GM19035 (cell line): Measurements from ENCODE around the gene KRT12.
A peak's percentile ranks its signal among the peaks of the same experiment; 100 is the strongest.

Source experiments
- ATAC-seq: cut with Tn5 transposase; IDR thresholded peaks from one replicate; pipeline ENCODE4 v1.9.1; 2021; ENCODE audit not compliant: unreplicated experiment

Gene KRT12

GRCh38 chr17:40846515-40847144 is 20.4 kb downstream of the KRT12 start:
- no peak for ATAC-seq

GRCh38 chr17:40844671-40845107 is 22.3 kb downstream of the KRT12 start:
- ATAC-seq, result no peak

- no peak for ATAC-seq
These were observed 23.8 kb downstream of the KRT12 start for GRCh38 chr17:40843242-40843641.

GRCh38 chr17:40841246-40841645 is 25.8 kb downstream of the KRT12 start:
- no peak for ATAC-seq

GRCh38 chr17:40839194-40839593 is 27.8 kb downstream of the KRT12 start:
- ATAC-seq, result no peak

DNA sequence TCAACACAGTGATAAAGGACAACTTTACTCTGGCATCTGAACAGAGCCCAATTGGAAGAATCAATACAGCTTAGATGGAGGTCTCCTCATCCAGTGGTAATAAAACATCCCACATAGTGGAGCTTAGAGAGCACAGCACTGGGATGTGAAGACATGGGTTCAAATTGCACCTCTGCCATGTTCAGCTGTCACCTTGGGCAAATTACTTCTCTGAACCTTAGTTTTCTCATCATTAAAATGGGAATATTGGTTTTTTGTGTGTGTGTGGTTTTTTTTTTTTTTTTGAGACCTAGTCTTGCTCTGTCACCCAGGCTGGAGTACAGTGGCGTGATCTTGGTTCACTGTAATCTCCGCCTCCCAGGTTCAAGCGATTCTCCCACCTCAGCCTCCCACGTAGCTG is 31.0 kb downstream of the KRT12 start:
- no peak for ATAC-seq

DNA sequence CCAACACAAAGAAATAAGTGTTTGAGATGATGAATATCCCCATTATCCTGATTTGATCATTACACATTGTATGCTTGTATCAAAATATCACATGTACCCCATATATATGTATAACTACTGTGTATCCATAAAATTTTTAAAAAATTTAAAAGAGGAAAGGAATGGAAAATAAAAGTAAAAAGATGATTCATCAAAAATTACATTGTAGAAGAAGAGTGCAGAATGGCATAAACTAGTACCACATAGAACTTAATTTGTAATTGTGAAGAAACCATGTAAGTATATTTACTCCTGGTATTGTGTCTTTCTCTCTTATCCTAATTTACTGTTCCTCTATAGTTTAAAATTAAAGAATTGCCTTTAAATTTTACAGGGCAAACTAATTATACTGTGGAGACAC is 33.1 kb downstream of the KRT12 start:
- no peak for ATAC-seq

GRCh38 chr17:40832840-40833239 is 34.2 kb downstream of the KRT12 start:
- ATAC-seq, result no peak

GRCh38 chr17:40830085-40830776 is 36.8 kb downstream of the KRT12 start:
- no peak for ATAC-seq

GRCh38 chr17:40828454-40829044 is 38.5 kb downstream of the KRT12 start:
- no peak for ATAC-seq

- no peak for ATAC-seq
These were observed 39.1 kb downstream of the KRT12 start for GRCh38 chr17:40827746-40828453.

DNA sequence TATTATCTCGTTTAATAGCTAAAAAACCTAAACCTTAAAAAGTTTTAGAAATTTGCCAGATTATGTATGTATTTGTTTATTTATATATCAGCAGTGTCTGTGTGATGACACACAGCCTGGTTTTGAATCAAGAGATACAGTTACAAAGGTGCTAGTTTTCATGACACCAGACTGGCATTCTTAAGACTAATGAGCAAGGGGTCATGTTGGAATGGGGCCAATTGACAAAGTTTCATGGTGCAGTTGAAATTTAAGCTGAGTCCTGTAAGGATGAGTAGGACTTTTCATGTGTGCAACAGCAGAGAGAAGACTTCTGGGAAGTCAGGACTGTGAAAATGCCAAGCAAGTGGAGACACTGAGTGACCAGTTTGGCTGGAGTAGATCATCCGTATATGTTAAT is 41.4 kb downstream of the KRT12 start:
- ATAC-seq, result no peak

- ATAC-seq, result no peak
These were observed 42.8 kb downstream of the KRT12 start for GRCh38 chr17:40824015-40824832.

- ATAC-seq, result no peak
These were observed 44.8 kb downstream of the KRT12 start, which contains the start of gene KRT10 for GRCh38 chr17:40822132-40822812. Gene KRT10, minus strand, starts transcription at chr17:40822614. Its CDS starts 29 bp downstream, at chr17:40822585.

GRCh38 chr17:40821536-40821935 is 45.5 kb downstream of the KRT12 start:
- no peak for ATAC-seq

GRCh38 chr17:40820228-40820838 is 46.7 kb downstream of the KRT12 start:
- ATAC-seq, result no peak

DNA sequence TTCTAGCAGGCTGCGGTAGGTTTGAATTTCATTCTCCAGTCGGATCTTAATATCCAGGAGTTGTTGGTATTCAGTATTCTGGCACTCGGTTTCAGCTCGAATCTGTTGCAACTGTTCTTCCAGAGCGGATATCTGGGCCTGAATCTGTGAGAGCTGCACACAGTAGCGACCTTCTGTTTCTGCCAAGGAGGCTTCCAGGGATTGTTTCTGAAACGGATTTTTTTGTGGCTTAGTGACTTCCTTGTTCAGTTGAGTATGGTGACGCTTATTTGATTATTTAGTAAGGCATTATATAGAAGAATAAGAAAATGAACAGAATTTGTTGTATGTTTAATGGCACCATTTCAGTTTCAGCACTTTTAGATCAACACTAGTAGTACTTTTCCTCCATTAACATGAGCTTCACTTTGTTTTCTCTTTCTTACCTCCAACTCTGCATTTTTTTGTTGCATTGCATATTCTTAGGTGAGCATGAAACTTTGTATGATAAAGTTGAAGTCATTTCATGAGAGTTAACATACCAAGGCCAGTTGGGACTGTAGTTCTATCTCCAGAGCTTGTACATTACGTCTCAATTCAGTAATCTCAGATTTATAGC is 47.4 kb downstream of the KRT12 start:
- no peak for ATAC-seq

DNA sequence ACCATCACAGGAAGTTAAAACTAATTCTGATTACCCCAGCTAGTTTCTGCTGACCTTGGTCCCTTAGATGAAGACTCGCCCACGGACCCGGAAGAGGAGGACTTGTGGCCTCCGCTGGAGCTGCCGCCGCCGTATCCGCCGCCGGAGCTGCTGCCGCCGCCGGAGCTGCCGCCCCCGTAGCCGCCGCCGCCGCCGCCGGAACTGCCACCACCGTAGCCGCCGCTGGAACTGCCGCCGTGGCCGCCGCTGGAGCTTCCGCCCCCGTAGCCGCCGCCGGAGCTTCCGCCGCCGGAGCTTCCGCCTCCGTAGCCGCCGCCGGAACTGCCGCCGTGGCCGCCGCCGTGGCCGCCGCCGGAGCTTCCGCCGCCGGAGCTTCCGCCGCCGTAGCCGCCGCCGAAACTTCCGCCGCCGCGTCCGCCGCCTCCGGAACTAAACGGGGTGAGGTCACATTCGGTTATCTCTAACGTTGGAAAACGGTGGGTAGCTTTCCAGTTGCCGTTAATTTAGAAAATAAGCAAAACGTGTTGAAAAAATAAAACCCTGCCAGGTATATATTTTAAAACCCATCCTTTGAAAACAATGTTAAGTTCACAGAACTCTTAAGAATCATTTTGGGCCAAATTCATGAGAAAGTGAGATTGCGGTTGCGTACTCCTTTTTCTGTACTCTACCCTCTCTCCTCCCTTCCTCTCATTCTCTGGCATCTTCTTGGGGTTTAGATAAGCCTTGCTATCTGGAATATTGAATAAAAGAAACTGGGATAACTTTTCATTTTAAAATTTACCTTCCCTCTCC is 48.1 kb downstream of the KRT12 start:
- ATAC-seq, result peak; percentile 83

GRCh38 chr17:40818343-40818732 is 48.7 kb downstream of the KRT12 start:
- ATAC-seq, result no peak
